ENCODE results near the gene GPC1.

GRCh38 chr2:240469740-240470139 lies 34.3 kb downstream of the GPC1 start:
- TF ChIP-seq TAF1 (IDR thresholded peaks at IDR 0.05; ENCODE audit: borderline replicate concordance, insufficient read depth, low read length) (no peak), REST (IDR thresholded peaks at IDR 0.05; ENCODE audit: insufficient read depth in 1 of 2, low read depth in 2 of 2, low read length in 2 of 2) (no peak)

All from PFSK-1 (cell line).